ENCODE data around the gene EML1. TPM values are rescaled to one million over a fixed set of nuclear protein-coding genes. Genes with fewer than 3 reads are reported as not detected.

EML1 gene
- polyA plus RNA-seq, 1 experiment: 14.2 TPM

DNA sequence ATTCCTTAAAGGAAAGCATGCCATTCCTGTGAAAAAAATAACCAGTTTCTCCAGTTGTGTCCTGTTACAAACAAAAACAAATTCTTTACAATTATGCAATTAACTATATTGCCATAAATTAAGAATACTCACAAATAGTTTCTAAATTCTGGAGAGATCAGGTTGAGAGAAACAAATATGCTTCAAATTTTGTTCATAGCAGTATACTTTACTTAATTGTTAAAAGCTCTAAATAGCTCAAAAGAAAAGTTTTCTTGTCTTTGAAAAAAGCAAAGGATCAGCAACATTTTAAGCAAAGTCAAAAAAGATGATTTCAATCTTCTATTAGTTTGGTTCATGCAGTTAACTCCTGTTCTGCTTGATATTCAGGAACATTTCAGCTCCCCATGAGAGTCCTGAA is 109.7 kb downstream of the EML1 start:
- CTCF ChIA-PET: no interaction called here
- H3K4me3 ChIP-seq (ENCODE audit: low read depth, low read length): no peak overlapping the region
- TF ChIP-seq, protein P1, sequence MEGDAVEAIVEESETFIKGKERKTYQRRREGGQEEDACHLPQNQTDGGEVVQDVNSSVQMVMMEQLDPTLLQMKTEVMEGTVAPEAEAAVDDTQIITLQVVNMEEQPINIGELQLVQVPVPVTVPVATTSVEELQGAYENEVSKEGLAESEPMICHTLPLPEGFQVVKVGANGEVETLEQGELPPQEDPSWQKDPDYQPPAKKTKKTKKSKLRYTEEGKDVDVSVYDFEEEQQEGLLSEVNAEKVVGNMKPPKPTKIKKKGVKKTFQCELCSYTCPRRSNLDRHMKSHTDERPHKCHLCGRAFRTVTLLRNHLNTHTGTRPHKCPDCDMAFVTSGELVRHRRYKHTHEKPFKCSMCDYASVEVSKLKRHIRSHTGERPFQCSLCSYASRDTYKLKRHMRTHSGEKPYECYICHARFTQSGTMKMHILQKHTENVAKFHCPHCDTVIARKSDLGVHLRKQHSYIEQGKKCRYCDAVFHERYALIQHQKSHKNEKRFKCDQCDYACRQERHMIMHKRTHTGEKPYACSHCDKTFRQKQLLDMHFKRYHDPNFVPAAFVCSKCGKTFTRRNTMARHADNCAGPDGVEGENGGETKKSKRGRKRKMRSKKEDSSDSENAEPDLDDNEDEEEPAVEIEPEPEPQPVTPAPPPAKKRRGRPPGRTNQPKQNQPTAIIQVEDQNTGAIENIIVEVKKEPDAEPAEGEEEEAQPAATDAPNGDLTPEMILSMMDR (IDR thresholded peaks at IDR 0.05; ENCODE audit: insufficient read depth, low read depth, low read length): no peak
- DNase-seq (ENCODE audit: low read depth): no peak
- H3K27me3 ChIP-seq (ENCODE audit: control insufficient read depth, insufficient read depth, low read length): no peaks in the 10 kb centered on the region
- H3K36me3 ChIP-seq (ENCODE audit: control insufficient read depth, insufficient read depth, low read length): no peaks in the 10 kb centered on the region
- POLR2A ChIA-PET: no interaction called here

DNA sequence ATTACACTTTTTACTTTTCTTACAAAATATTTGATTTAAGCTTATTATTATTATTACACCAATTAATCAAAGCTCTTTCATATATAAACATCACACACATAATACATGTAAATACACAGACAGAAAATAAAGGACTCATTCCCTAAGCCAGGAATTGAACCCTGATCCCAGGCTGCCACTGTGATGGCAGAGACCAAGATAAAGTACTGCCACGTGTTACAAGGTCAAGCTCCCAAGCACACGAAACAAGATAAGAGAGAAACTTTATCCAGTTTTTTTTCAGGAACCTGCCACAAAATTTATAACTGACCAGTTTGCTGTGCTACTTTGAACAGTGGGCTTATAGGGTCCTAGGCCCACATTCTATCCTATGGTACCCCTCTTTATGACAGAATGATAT is 111.3 kb downstream of the EML1 start:
- DNase-seq (ENCODE audit: low read depth): no peak
- POLR2A ChIA-PET: no interaction called here
- H3K4me3 ChIP-seq (ENCODE audit: low read depth, low read length): no peak overlapping the region
- TF ChIP-seq, protein P1 (IDR thresholded peaks at IDR 0.05; ENCODE audit: insufficient read depth, low read depth, low read length): no peak
- no peaks in the 10 kb centered on the region for H3K36me3 ChIP-seq (ENCODE audit: control insufficient read depth, insufficient read depth, low read length)
- CTCF ChIA-PET: interaction anchor here (0.7 to 1.4 kb wide), 5 partner anchors 9 to 222 kb away, joined by 3 to 7 read pairs (median 4); no protein-coding TSS in a partner anchor
- H3K27me3 ChIP-seq (ENCODE audit: control insufficient read depth, insufficient read depth, low read length): no peaks in the 10 kb centered on the region

DNA sequence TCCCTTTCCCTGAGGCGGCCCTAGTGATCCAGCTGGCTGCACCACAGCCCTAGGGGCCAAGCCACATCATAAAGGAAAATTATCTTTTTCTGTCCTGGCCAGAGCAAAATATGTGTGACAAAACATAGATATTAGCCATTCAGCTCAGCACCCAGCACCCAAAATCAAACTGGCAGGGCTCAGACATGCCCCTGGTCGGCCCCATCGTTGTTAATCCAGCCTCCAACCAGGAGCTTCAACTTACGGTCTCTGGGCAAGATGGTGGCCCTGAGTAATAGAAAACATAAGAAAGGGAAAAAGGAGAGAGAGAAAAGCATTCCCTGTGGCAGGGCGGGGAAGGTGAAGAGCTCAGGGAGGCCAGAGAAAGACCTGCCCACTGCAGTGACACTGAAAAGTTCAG is 111.9 kb downstream of the EML1 start:
- CTCF ChIA-PET: interaction anchor here (1.0 to 1.4 kb wide), 4 partner anchors 9 to 217 kb away, joined by 3 to 7 read pairs (median 4); no protein-coding TSS in a partner anchor
- H3K27me3 ChIP-seq (ENCODE audit: control insufficient read depth, insufficient read depth, low read length): no peaks in the 10 kb centered on the region
- TF ChIP-seq, protein P1 (IDR thresholded peaks at IDR 0.05; ENCODE audit: insufficient read depth, low read depth, low read length): no peak
- no peak overlapping the region for H3K4me3 ChIP-seq (ENCODE audit: low read depth, low read length)
- H3K36me3 ChIP-seq (ENCODE audit: control insufficient read depth, insufficient read depth, low read length): no peaks in the 10 kb centered on the region
- POLR2A ChIA-PET: interaction anchor here (0.5 kb wide), 1 partner anchor 240 kb away, joined by 4 read pairs; no protein-coding TSS in a partner anchor
- DNase-seq (ENCODE audit: low read depth): no peak

DNA sequence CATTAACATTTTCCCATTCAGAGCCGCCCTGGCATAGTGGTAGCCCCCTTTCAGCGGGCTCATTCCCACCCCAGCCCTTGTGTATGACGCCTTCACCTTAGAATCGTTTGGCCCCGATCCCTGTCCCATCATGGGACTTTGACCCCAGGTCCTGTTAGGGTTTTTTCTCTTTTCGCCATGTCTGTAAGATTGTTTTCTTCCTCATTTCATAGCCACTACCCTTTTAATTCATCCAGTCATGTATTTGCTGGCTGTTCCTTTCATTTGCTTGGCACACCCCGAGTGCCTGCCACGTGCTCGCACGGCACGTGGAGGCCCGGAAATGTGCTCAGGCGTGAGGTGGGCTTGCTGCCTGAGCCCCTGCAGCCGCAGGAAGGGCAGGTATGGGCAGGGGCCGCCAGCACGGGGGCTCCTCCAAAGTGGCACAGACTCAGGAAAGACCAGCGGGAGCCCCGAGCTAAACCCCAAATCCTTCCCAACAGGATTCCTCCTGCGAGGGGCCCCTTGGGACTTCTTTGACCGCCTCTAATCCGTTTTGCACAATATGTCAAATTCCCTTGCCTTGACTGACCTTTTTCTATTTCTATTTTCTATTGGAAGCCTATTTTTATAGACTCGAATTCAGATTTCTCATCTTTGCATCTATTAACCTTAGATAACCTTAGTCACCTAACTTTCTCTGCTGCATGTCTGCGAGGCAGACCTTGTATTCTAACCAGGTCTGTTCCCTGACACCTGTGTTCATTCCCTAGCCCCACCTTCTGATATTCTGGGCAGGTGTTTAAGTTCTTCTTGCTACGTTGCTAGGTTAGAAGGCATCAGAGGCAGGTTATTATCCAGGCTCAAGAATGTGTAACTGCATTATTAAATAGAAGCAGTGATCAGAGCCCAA is 114.8 kb downstream of the EML1 start:
- Histone ChIP-seq H3K36me3 (ENCODE audit: control insufficient read depth, insufficient read depth, low read length) (no peaks in the 10 kb centered on the region), H3K27me3 (ENCODE audit: control insufficient read depth, insufficient read depth, low read length) (no peaks in the 10 kb centered on the region), H3K4me3 (ENCODE audit: low read depth, low read length) (no peak overlapping the region)
- ChIA-PET CTCF (no interaction called here), POLR2A (no interaction called here)
- DNase-seq (ENCODE audit: low read depth): no peak
- TF ChIP-seq, protein P1 (IDR thresholded peaks at IDR 0.05; ENCODE audit: insufficient read depth, low read depth, low read length): no peak

DNA sequence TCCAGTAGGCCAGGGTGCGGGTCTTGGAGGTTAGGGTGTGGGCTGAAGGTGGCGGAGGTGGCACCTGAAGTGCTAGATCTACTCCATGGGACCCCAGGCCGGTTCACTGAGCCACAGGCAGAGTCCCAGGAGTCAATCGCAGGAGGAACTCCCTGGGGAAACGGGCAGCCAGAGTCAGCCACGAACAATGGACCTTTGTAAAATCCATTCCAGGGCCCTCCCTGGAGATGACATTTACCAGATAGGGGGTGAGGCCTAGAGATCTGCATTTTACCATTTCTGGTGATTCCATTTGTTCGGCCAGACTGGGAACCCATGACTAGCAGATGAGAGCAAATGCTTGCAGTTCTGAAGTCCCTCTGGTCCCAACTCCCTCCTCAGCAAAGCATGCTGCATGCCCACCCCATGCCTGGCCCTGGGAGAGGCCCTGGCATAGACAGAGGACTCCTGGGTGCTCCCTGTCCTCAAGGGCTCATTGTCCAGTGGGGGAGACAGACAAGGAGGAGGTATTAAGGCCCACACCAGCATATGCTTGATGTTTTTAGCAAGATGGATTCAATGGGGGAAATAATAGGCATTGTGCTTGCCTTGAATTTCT is 115.5 kb downstream of the EML1 start:
- ChIA-PET CTCF (interaction anchor here (1.2 to 2.8 kb wide), 2 partner anchors 9 to 38 kb away, joined by 3 to 13 read pairs; no protein-coding TSS in a partner anchor), POLR2A (no interaction called here)
- H3K27me3 ChIP-seq (ENCODE audit: control insufficient read depth, insufficient read depth, low read length): no peaks in the 10 kb centered on the region
- no peaks in the 10 kb centered on the region for H3K36me3 ChIP-seq (ENCODE audit: control insufficient read depth, insufficient read depth, low read length)
- TF ChIP-seq, protein P1 (IDR thresholded peaks at IDR 0.05; ENCODE audit: insufficient read depth, low read depth, low read length): no peak
- no peak for DNase-seq (ENCODE audit: low read depth)
- no peak overlapping the region for H3K4me3 ChIP-seq (ENCODE audit: low read depth, low read length)
